Stimulated activated CD8-positive, alpha-beta memory T cell treated with anti-CD3 and anti-CD28 coated beads, Interleukin-2, amount 100 ng/mL, for 48 hours (primary cell): ENCODE measurements around the gene NINJ2.

Source experiments
- DNase-seq, 2 donors: peaks; one replicate each; pipeline ENCODE4 v3.0.0-alpha.2; 2020; ENCODE audit warnings: low read depth in 2 of 2

Gene NINJ2

GRCh38 chr12:549476-550082 lies 113.7 kb downstream of the NINJ2 start:
- no peak for DNase-seq

DNA sequence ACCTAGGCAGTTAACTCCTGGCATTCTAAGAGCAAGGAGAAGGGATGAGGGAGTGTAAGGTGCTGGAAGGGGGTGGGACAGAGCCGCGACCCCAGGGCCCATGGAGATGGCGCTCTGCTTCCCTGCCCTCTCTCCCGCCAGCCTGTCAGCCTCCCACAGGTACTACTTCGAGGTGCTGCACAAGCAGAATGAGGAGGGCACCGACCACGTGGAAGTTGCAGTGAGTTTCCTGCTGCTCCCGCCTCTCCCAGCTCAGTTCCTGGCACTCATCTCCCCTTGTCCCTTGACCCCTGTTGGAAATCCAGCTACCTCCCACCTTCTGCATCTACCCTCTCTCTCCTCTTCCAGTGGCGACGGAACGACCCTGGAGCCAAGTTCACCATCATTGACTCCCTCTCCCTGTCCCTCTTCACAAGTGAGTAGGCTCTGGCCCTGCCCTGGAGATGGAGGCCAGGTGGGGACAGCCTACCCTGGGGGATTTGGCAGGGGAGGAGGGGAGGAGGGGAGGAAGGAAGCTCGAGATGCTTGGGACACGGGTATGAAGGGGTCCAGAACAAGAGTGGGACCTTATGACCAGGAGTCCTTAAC lies 115.3 kb downstream of the NINJ2 start:
- DNase-seq: no peak

DNA sequence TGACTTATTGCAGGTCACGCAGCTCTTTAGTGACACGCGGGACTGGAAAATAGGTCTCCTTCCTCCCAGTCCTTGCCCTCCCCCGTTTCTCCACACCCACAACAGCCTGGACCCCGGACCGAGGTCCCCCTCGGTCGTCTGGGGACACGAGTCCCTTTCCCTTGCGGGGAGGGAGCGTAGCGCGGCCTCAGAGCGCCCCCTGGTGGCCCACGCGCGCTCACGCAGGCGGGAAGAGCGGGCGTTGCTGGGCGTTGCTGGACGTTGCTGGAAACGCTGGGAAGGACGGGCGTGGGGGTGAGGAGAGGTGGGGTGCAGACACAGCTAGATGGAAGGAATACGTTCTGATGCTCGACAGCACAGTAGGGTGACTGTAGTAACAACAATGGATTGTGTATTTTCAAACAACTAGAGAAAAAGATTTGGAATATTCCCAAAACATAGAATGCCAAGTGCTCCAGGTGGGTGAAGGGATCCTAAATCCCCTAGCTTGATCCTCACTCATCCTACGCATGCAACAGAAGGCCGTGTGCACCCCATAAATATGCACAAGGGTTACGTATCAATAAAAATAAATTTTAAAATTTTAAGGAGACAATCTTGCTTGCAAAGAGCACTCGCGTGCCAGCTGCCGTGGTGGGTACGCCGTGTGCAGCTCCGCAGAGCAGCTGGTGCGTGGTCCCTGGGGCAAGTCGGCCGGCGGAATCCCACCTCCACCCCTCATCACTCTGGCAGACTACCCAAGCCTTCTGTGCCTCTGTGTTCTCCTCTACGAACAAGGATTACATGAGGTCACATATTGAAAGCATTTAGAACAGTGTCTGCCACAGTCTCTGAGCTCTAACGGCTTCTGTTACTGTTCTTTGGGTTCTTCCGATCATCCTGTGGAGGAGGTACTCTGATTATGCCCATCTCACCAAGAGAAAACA lies 116.1 kb downstream of the NINJ2 start:
- peak; percentile 53 to 63 for DNase-seq

GRCh38 chr12:546265-546919 lies 116.9 kb downstream of the NINJ2 start:
- DNase-seq: no peak

GRCh38 chr12:545835-546234 lies 117.4 kb downstream of the NINJ2 start:
- no peak for DNase-seq

DNA sequence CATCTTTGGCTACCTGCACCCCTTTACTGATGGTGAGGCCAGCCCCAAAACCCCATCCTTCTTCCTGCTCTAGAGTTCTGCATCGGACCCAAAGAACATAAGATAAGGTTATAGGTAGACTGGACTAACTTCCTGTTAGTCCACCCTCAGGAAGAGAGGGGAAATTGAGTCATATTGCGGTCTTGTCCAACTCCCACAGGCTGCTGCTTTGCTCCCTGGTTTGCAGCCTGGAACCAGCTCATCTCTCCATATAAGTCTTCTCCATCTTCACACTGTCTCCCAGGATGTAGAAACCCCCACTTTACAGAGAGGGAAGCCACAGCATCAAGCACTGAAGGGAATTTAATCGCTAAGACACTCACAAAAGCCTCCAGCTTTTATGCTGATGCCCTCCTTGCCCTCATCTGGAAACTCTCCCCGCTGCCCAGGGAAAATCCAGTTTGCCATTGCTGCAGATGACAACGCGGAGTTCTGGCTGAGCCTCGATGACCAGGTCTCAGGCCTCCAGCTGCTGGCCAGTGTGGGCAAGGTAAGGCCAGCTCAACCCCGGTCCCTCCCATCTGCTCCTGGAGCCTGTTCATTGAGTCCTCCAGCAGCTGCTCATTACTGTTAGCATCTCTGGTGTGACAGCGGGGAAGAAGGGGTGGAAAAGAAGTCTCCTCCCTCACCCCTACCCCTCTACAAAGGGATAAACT lies 118.2 kb downstream of the NINJ2 start:
- no peak for DNase-seq

- DNase-seq: no peak
Measured at GRCh38 chr12:544142-544541, 119.1 kb downstream of the NINJ2 start.

DNA sequence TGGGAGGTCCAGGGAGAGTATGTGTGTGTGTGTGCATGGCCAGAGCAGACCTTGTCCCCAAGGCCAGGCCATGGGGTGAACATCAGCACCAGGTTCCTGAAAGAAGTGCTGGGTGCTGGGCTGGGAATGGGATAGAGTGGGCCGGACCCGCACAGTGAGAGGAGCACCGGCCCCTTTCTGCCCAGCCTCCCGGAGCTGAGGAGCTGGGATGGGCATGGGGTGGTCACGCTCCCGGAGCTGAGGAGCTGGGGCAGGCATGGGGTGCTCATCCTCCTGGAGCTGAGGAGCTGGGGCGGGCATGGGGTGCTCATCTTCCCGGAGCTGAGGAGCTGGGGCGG lies 120.2 kb downstream of the NINJ2 start:
- DNase-seq: no peak

DNA sequence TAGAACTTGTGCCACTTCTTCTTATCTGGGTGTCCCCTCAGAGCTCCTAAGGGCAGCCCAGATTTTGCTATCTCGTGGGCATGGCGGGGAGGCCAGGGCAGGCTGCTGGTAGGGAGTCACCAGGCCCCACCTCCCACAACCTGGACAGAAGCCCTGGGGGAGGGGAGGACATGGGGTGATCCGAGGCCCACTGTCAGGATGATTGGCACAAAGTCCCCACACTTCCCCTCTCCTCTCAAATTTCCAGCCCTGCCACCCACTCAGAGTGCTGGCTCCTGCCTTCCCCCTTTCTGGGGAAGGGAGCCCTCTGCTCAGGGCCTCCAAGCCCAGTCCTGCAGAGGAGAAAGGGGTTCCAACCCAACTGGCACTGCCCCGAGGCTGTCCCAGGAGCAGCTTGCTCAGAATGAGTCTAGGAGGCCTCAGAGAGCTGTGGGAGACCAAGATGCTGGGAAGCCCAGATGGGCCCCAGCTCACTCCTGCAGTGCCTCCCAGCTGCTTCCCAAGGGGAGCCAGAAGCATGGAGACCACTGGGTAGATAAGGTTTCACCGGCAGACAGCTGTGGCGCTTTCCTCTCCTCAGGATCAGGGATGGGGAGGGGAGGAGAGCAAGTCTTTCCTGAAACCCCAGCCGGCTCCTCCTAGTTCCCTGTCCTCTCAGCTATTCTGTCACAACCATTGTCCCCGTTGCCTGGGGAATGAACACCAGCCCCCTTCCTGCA lies 120.7 kb downstream of the NINJ2 start:
- no peak for DNase-seq

DNA sequence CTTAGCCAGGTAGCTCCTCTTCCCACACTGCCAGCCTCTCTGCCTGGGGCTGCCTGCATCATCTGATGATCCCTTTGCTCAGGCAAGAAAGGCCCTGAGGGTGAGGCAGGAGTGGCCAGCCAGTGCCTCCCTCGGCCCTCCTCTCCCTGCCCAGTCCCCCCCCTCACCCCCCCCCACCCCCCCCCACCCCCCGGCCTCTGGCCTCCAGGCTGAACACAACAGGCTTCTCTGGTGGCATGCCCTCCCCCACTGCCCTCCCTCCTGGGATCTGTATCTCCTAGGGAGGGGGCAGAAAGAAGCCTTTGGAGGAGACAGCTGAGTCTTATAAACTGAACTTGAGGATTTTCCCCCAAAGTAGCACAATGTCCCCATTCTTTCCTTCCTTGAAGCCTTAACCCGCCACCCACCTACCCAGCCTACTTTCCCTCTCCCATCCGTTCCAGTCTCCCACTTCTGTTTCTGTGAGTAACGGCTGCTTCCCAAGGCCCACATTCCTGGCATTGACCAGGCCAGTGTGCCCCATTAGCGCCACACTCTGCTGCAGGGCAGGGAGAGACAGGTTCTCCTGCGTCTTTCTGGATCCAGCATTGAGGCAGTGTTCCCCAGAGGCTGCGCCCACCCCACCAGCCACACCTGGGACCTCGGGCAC lies 121.4 kb downstream of the NINJ2 start:
- DNase-seq: no peak

- no peak for DNase-seq
Measured at GRCh38 chr12:539540-540310, 123.5 kb downstream of the NINJ2 start.

GRCh38 chr12:538731-539539 lies 124.3 kb downstream of the NINJ2 start:
- no peak for DNase-seq

GRCh38 chr12:537772-538171 lies 125.5 kb downstream of the NINJ2 start:
- DNase-seq: no peak

DNA sequence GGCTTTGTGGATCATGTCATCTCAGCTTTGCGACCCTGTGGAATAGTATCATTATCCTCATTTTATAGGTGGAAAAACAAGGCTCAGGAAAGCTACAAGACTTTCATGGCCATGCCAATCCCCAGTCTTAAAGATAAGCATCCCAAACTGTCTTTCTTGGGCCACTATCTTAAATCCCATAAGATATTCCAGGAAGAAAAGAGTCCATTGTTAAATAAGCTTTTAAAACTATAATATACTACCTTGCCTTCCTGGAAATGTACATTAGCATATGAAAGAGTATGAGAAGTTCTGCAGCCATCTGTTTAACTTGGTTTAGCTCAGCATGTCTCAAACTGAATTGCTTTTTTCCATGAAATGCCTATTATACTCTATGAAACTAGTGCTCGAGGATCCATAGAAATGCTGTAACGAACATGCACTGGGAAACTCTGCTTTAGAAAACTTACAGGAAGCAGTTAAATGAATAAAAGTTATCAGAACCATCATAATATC lies 126.4 kb downstream of the NINJ2 start:
- no peak for DNase-seq

- no peak for DNase-seq
Measured at GRCh38 chr12:535396-535795, 127.8 kb downstream of the NINJ2 start.

GRCh38 chr12:534216-534615 lies 129.0 kb downstream of the NINJ2 start:
- DNase-seq: no peak

- DNase-seq: no peak
Measured at GRCh38 chr12:533718-534117, 129.5 kb downstream of the NINJ2 start.

GRCh38 chr12:532908-533565 lies 130.2 kb downstream of the NINJ2 start:
- no peak for DNase-seq
